GM19452 (cell line): ENCODE results near the gene MOB3B.

ENCODE experiments used
- ATAC-seq: cut with Tn5 transposase; IDR thresholded peaks from one replicate; pipeline ENCODE4 v1.9.1; 2021; ENCODE audit not compliant: unreplicated experiment

Gene MOB3B

DNA sequence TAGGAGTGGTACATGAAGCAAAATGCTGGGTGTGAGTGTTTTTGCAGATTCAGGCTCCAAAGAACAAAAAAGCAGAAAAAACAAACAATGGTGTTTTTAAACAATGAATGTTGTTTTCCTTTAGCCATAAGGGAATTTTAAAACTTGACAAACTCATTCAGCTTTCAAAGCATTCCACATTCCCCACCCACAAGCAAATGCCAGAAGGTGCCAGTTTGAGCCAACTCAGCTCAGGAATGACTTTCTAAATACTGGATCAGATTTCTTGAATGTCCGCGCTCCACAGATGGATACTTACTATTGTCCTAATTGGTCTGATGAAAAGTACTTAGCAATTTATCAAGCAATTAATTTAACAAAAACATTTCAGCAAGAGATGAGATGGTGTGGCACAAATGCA is 12.9 kb upstream of the MOB3B start:
- ATAC-seq = no peak

DNA sequence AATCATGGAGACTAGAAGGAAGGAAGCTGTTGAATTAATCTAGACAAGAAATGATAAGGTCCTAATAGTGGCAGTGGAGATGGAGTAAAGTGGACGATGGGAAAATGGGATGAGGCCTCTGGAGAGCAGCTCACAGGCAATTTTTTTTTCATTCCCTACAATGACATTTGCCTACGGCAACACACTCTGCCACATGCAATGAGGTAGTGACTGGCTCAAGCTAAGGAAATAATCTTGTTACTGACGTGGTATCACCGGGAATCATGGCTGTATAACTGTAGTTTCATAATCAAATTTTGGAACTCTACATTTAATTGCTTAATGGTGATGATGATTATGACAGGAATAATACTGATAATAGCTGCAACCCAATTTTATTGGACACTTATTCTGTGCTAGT is 12.1 kb upstream of the MOB3B start:
- no peak for ATAC-seq

DNA sequence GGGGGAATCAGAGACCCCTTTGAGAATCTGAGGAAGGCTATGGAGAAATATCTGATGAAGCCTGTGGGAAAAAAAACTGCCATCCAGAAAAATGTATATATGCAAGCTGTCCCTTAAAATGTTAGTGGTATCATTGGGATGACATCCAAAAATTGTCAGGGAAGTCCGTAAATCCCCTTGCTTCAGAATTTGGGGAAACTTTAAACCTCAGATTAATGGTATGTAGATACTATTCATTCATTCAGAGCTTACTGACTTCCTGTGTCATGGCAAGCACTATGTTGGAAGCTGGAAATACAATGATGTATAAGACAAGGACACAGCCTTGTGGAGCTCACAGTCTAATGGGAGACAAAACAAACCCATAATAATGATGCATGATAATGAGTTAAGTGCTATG is 10.9 kb upstream of the MOB3B start:
- no peak for ATAC-seq

DNA sequence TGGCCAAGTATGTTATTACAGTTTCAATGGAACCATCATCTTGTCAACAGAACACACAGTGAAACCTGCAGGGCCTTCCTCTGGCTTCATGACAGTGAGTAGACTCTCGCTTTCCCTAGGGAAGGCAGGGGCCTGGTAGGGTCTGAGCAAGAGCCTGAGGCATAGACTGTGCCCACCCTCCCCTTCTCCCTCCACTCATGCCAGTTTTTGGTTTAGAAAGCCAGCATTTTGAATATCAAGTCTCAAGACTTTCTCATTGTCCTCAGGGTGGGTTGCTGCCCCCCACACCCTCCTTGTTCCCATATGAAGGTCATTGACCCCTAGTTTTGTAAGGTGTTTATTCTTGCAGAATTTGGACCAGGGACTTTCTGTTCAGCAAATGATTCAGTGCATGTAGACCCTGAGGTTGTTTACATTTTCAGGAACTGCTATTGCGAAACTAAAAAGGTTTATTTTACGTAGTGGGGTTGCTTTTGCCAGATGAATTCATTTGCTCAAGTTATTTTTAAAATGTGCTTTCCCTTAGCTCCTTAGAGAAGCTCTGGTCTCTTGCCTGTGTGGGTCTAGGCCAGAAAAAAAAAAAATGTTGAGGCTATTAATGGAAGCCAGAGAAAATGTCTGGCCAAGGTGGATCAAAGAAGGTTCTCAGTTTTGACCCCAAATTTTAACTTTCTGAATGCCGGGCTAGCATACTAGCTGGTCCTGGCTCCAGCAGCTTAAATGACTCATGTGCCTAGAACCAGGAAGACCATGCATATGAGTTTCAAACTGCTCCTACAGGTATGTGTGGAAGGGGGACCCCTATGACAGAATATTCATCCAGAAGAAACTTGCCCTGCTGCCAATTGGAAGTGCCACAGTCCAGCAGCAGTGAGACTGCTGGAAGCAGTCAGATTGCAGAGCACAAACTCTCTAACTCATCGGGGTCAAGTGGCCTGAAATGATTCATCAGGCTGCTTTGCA is 10.1 kb upstream of the MOB3B start:
- no peak for ATAC-seq

DNA sequence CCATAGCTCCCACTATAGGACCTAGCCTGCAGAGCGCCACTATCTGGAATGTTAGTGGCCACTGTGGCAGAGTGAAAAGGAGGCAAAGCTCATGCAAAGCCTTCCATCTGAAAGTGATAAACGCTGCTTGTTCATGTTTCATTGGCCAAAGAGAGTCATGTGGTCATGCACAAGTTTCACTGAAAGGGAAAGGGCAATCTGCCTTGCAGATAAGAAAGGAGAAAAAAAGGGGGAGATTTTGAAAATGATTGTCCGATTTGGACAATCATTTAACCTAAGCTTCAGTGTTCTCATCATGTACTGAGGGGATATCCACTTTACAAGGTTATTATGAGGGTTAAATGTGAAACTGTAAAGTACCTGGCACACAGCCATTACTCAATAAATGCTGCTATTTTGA is 9.0 kb upstream of the MOB3B start:
- ATAC-seq = peak; percentile 47

DNA sequence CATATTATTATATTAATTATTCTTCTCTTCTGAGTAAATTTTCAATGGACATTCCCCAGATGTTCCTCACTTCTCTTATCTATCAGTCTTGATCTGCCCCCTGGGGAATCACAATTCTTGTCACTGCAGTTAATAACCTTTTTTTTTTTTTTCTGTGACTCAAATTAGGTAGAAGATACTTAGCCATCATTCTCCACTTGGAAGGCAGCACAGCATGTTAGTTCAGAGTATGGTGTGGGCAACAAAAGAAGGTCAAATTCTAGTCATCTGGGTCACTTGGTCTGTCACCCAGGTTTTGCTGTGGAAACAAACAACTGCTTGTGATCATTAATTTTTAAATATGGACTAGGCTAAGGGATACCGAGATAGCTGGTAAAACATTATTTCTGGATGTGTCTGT is 8.1 kb upstream of the MOB3B start:
- no peak for ATAC-seq

DNA sequence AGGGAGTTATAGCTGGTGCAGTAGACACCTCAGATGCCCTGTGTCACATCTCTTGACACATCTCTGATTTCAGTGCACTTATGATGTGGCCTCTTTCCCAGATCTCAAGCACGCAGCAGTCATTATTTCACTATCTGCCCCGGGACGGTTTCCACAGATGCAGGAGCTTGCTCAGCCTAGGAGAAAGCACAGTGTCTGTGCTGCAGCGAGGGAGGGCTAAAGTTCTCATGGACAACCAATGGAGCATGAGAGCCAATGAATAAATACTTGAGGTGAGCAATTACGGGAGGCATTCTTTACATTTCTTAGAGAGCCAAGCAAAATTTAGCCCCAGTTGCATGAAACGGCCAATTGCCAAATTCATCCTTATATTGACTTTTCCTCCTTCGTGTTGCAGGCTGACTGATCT is 7.4 kb upstream of the MOB3B start:
- ATAC-seq = no peak

DNA sequence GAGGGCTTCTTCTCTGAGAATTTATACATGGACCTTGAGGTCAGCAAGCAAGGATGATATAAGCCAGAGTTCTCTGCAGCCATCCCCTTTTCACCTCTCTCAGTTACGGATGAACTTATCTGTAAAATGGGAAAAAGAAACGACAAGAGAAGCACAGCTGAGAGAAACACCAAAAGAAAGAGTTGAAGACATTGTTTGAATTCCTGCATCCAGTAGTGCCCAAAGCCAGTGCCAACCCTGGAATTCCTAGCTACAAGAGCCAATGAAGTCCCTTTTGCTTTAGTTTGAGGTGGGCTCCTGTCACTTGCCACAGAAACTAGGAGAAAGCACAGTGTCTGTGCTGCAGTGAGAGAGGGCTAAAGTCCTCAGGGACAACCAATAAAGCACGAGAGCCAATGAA is 6.6 kb upstream of the MOB3B start:
- ATAC-seq = no peak

DNA sequence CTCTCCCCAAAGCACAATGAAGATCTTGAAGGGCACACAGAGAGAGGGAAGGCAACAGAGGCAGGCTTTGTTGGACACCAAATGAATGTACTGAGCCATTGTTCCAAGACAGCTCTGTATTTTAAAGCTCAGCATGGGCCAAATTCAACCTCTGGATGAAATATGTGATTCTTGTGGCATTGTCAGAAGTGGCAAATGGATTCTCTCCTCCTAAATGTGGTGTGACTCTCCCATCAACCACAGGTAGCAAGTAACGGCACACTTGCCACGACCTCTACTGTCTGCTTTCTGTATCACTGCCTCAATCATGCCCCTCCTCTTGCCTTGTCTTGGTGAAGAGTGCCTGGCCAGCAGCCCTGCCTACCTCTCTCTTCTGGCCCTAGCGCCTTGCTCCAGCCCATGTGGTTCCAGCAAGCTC is 6.1 kb upstream of the MOB3B start:
- ATAC-seq = no peak

DNA sequence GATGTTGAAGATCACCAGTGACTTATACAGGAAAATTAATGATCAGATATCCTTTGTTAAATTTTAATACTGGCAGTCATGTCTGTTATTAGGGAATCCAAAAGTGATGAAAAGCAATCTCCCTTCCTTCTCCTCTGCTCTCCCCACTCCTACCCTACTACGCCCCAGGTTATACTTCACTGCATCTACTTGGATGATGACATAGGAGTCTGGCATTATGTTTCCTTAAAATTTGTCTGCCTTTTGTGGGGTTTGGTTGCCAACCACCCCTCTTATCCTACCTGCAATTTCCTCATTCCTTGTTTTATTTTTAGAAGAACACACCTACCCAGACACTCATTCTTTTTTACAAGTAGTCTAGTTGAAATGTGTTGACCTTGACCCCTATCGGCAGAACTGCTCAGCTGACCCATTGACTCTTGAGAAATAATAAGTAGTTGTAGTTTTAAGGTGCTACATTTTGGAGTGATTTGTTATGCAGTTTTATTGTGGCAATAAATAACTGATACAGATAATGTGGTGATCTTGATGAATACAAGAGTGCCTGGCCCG is 5.1 kb upstream of the MOB3B start:
- ATAC-seq = no peak

DNA sequence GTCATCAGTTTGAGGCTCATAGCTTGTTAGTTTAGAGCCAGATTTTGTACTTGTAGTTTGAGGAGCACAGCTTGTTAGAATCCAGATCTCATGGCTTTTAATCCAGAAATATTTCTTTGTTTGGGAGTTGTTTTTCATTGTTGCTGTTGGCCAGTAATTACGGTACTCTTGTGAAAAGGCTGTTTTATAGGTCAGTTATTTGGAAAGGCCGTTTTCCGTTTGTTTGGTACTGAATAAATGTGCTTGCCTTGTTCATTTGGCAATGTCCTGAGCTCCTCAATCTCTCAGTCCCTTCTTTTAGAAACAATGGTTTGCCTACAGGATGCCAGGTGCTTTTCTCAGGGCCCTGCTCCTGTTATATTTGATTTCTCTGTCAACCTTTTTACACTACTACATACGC is 4.5 kb upstream of the MOB3B start:
- no peak for ATAC-seq

DNA sequence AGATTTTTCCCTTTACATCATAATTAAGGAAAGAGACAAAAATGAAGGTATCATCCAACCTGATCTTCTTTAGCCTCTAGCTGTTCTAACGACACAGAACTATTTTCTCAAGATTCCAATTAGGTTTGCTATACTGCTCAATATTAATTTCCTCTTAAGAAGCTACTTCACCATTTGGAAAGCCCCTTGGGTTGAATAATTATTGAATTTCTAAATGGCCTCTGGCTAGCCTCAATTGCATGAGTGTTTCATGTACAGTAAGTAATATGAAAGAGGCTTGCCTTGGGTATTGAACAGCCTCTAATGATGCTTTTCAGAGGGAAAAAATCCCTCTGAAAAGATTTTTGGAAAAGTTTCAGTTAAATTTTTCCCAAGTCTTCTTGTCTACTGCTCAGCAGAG is 3.7 kb upstream of the MOB3B start:
- no peak for ATAC-seq

DNA sequence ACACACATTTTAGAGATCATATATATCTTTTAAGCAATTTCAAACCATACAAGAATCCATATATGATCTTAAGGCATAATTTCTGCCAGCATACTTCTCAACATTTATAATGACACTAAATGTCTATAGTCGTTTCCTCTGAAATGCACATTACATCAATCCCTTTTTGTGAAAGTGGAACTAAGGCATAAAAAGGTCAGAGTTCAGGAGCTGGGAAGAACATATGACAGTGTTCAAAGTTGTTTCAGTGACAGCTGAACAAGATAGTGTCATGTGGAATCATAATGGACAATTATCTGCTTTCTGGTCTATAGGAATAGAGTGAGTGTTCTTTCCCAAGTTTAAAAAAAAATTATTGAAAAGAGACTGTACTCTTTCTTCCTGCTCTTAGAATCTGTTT is 2.4 kb upstream of the MOB3B start:
- no peak for ATAC-seq

DNA sequence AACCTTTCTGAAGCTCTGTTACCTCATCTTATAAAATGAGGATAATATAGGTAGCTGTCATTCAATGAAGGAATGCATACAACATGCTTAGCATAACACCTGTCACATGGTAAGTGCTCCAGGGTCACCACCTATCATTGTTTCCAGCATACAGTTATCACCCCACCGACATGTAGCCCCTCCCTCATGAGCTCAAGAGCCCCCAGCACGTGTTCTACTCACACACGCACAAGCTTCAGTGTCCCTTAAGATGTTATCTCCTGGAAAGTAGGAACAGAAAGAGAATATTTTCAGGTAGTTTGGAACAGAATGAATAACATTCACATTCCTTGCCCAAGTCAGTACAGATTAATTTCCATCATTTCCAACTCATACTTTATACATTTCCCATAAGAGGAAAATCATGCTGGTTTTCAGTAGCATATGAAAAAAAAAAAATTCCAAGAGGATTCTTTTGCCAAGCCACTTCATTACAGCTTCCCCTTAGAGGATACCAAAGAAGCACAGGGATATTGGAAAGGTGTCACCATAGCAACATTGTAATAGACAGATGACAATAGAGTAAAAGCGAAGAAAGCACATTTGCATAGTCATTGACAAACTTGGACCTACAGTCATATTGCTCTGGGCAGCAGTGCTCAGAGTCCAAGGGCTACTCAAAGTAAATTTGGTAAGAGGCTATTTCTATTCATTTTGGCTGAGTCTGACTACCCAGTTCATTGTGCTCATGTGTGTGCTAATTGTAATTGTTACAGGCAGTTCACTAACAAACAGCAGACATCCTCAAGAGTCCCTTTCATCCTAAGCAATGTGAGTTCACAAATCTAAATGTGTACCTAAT is 1.5 kb upstream of the MOB3B start:
- ATAC-seq = no peak

DNA sequence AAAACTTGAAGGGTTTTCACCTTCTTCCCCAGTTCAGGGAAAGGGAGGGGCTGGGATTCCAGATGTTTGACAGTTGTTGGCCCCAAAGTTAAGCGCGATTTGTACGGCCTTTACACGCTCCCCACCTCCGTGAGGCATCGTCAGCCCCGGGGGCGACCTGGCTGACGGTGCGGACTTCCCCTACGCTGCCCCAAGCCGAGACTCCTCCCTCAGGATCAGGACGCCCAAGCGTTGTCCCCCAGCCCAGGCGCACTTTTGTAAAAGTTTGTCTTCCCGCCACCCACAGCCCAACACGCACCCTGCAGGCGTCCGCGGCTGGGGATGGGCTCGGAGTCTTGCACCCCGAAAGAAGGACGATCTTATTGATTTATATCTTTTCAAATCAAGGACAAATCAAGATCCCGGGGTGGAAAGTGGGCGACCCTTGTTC is 713 bp downstream of the MOB3B start:
- peak; percentile 38 for ATAC-seq

DNA sequence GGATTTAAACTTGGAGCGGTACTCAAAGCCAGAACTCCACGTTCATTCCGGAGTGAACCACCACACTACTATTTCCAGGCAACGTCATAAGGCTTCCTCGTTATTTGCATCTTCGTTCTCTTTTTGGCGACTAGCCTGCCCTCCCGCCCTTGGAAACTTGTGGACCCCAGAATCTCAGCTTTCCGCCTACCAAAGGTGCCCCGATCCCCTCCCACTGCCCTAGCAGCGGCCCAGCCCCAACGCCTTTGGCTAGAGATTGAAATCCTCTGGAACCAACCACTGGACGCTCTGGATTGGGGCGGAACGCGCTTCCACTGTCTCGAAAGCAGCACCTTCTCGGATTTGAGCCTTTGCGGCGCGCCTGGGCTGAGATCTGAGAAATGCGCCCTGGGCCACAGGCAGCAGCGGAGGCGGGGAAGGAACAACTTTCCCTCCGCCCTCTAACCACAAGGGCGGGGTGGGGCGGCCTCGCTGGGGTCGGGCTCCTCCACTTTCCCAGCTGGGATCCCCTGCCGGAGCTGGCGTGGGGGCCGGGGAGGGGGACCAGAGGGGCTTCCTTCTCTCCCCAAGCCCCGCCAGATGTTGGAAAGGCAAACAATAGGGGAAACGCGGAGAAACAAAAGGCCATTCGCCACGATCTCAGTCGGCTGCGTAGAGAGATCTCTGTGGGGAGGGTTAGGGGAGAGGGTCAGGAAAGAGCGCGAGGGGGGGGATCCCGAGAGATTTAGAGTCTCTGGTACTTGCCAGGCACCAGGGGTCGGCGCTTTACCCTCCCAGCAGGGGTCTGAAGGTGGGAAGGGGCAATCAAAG is 1.3 kb downstream of the MOB3B start:
- ATAC-seq = peak; percentile 56

DNA sequence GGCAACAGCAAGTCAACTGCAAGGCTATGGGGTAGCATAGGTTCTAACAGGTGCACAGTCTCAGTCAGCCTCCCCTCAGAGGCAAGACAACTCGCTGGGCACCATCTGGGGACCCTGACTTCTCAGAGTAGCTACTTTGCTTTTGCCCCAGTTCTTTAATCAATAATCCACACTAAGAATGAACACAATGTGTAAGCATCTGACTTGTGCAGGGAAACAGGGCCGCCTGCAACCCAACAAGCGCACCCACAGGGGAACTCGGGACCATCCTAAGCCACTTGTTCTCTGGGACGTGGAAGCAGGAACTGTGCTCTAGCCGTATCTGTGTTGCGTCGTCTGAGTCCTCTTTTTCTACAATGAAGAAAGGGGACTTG is 1.9 kb downstream of the MOB3B start:
- no peak for ATAC-seq

DNA sequence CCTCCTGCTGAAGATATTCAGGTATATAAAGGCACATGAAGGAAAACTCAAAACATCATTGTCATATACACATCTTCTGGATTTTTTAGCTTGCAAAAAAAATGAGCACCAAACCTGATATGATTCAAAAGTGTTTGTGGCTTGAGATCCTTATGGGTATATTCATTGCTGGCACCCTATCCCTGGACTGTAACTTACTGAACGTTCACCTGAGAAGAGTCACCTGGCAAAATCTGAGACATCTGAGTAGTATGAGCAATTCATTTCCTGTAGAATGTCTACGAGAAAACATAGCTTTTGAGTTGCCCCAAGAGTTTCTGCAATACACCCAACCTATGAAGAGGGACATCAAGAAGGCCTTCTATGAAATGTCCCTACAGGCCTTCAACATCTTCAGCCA is 5.4 kb downstream of the MOB3B start, which contains the start of gene IFNK:
TSS of gene IFNK (plus strand) at position 55 of the 400 bp plus-strand sequence. CDS start at position 102, 47 bp downstream.
- ATAC-seq = no peak

DNA sequence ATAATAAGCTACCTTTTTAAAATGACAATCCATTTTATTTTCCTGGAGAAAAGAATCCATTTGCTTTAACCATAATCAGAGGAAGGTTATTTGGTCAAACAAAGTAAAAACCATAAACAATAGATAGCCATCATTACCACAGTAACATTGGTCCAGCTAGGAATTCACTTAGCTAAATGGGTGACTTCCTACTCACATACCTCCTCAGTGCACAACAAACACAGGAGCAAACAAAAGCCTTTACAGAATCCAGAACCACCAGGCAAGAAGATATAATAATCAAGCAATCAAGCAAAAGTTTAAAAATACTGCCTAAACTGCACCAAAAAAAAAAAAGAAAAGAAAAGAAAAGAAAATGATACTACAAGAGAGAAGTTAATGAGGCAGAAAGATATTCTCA is 6.5 kb downstream of the MOB3B start:
- ATAC-seq = no peak

DNA sequence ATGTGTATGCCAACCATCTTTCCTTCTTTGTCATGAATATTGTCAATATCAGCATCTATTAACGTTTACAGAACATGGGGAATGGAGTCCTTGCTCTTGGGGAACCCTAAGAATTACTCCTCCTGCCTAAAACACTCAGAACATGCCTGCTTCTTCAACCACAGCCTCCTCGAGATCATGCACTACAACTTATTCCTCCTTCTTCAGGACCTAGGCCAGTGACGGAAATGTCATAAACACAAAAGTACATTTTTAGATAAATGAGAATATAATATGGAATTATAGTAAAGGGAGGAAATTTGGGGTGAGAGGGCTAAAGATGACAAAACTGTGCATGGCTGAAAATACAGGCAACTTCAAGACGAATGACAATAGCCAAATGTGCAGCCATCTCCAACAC is 8.6 kb downstream of the MOB3B start:
- ATAC-seq = no peak
